Stimulated activated CD8-positive, alpha-beta memory T cell treated with anti-CD3 and anti-CD28 coated beads, Interleukin-12 subunit alpha, Interleukin-12 subunit beta, amount 100 ng/mL, for 4 hours (primary cell): ENCODE data around the gene BTBD6.

Experiments
- DNase-seq: peaks from one replicate; pipeline ENCODE4 v3.0.0-alpha.2; 2020; ENCODE audit warnings: low read depth

Gene BTBD6

DNA sequence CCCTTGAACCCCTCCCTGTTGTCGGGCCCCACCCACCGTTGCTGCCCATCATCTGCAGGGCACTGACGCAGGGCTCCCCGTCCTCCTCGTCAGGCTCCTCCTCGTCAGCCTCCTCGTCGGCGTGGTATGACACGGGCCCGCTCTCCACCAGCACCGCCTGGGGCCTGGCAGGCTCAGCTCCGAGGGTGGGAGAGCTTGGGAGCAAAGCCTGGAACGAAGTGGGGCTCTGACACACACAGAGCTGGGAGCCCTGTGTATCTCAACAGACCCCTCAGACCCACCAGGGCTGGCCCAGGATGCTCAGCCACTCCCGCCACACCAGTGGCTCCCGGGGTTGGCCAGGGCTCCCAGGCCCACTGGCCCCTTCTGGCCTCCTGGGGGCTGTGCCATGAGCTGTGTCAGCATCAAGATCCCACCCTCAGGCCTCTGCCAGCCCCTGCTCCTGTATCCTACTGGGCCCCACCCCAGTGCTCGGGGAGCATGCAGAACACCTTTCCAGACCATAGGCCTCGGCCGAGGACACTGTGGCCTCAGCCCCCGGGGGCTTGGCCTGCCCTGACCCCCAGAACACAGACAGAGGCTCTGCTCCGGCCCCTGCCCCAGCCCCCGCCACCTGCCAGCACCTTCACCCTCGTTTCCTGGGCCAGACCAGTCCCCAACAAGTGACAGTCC, 37.1 kb upstream of the BTBD6 start:
- no peak for DNase-seq

DNA sequence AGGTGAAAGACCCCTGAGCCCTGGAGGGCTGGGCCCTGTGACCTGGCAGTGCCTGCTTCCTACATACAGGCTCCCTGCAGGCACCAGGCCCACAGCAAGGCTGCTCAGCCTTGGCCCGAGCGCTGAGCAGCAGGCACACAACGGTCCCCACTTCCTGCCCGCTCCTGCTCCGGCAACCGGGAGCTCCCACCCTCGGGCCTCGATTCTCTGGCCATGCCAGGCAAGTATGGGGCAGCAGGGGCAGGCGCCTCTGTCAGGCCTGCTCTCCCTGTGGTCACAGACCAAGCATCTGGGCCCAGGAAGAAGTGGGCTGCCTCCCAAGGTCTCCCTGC, 36.6 kb upstream of the BTBD6 start:
- DNase-seq, result no peak

DNA sequence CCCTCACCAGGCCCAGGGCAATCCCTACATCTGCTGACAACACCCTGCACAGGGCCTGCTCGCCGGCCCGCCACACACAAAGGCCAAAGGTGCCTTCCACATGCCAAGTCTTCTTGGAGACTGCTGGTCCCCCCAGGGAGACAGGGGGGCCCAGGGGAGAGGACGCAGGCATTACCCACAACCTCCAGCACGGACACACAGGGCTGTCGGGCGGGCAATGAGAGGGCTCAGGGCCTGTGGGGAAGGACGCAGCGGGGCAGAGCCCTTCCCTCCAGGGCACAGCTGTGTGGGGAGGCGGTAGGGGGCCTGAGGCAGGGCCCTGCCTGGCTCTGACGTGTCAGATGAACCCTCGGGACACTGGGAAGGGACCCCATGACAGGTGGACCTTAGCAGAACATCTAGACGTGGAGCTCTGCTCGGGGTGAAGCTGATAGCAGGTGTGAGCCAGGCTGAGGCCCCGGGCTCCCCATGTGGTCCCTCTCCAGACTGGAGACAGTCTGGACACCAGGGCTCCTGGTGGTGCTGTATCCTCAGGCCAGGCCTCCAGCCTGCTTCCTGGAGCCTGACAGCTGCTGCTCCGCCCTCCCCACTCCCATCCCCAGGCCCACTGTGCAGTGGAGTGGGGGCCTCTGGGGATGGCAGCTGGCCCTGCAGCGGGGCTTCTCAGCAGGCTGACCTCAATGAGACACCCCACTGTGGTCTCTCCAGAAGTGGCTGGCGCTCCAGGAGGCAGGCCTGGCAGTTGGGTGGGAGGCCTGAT, 35.6 kb upstream of the BTBD6 start:
- no peak for DNase-seq

DNA sequence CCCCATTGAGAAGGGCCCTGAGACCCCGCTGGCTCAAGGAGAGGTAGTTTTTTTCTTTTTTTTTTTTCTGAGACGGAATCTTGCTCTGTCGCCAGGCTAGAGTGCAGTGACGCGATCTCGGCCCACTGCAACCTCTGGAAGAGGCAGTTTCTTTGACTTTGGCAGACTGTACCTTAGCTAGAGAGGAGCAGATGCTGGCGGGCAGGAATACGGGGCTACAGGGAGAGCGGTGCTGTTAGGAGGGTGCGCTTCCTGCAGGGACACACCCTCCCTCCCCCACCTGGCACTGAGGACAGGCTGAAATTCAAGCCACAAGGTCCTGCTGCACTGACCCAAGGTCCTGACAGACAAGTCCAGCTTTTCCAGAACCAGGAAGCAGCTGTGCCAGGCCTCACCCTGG, 35.0 kb upstream of the BTBD6 start:
- DNase-seq, result no peak

DNA sequence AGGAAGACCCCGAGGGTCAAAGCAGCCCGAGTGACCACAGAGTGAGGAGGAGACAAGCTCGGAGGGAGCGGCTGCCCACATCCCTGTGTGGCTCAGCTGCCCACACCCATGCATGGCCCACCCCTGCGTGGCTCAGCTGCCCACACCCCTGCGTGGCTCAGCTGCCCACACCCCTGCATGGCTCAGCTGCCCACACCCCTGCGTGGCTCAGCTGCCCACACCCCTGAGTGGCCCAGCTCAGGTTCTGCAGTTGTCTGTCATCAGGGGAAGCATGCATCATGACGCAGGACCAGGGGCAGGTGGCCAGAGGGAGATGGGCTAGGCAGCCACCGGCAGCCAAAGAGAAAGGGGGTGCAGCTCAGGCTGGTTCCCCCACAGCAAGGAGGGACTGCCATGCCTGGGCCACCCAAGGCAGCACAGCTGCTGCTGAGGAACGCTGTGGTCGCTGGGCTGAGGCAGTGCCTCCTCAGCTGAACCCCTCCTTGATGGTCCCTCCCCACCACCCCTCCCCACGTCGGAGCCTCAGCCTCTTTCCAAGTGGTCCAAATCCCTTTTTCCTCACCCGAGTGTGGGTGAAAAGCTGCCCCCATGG, 33.9 kb upstream of the BTBD6 start:
- no peak for DNase-seq

DNA sequence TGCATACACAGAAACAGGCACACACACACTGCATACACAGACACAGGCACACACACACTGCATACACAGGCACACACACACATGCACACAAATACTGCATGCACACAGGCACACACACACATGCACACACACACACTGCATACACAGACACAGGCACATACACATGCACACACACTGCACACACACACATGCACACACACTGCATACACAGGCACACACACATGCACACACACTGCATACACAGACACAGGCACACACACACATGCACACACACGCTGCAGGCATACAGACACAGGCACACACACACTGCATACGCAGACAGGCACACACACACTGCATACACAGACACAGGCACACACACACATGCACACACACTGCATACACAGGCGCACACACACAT, 32.7 kb upstream of the BTBD6 start:
- no peak for DNase-seq

DNA sequence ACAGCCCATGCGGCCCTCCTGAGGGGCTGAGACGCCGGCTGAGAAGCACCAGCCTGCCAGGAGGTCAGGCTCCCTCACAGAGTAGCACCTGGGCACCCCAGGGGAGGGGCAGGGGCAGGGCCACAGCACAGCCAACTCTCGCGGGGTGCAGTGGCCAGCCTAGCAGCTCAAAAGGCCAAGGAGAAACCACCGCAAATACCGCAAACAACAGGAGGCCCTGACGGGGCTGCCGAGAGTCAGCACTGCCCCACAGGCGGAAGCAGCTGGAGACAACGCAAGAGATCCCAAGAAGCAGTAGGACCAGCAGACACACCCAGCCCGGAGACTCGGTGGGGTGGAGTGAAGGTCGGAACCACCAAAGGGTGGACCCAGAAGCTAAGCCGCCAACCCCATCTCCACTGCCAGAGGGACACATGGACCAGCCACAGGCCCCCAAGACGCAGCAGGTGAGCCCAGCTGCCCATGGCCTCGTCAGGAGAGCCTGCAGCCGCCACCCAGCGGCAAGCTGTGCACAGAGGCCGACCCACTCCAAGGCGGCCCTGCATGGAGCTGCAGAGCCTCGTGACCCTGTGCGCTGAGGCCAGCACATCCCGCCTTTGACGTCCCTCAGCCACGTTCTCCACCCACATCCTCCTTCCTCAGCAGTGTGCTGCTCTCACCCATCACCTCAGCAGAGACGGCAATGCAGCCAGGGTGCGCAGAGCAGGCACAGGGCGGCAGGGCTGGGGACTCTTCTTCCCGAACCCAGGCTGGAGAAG, 31.7 kb upstream of the BTBD6 start:
- DNase-seq, result no peak

DNA sequence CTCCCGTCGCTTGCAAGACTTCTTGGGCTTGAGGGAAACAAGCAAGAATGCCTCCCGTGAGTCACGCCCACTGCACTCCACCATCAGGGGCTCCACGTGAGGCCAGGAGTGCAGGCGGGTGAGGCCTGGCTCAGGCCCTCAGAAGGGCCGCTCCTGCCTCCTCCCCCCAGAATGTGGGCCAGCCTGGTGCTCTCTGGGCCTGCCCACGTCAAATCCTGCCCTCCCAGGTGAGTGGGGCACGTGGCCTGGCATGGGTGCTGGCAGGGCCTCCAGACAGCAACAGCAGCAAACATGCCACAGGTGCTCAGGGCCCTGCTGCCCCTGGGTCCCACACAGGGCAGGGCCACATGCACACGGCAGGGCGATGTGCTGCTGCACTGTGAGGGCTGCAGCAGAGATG, 30.6 kb upstream of the BTBD6 start:
- DNase-seq, result no peak

DNA sequence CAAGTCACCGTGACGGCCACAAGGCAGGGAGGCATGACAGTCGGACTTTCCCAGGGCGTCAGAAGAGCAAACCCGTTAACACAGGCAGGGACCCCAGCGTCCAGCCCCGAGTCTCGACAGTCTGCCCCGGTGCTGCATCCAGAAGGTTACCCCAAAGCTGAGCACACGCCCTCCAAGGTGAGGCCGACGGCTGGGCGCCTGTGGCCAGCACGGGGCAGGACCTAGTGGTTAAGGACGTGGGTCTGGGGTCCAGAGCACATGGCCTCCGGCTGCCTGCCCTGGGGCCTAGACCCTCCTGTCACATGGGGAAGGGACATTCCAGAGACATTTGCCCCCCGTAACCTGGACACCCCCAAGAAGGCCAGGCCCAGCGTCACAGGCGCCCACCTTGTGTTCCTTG, 29.7 kb upstream of the BTBD6 start:
- DNase-seq, result no peak

DNA sequence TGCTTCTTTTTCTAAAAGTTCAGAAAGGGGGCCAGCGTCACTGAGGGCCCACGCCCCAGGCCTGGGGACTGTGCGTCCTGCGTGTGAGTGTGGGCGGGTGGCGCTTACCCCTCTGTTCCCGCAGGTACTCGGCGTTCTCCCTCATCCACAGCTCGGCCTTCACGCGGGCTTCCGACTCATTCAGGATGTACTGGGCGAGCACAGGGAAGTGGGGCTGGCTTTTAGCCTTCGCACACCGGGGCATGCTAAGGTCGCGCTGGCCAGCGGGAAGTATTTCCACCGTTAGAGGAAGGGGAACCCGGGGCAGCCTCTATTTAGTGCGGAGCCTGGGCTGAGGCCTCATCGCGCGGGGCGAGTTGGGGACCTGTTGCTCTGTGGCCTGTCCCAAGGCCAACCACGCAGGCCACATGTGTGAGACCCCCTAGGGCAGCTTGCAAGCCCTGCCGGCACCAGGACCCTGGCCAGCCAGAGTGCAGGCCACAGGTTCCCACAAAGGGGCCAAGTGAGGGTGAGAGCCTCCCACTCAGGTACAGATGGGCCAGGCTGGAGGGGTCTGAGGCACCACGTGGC, 29.2 kb upstream of the BTBD6 start:
- no peak for DNase-seq

DNA sequence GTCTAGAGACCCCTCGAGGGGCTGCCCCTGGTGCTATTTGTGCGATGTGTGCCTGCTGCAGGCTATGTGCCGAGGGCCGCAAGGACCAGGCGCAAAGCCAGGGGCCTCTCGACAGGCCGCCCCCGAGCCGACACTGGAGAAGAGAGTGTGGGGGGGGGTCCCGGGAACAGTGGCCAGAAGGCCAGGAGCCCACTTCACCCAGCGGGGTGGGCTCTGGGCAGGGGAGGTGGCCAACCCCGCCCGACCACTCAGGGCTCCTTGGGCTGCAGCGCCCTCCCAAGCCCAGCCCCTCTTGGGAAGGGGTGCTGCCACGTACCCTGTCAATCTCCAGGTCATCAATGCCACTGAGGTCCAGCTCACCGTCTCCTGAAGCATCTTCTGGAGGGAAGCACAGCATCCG, 28.6 kb upstream of the BTBD6 start:
- DNase-seq, result no peak

DNA sequence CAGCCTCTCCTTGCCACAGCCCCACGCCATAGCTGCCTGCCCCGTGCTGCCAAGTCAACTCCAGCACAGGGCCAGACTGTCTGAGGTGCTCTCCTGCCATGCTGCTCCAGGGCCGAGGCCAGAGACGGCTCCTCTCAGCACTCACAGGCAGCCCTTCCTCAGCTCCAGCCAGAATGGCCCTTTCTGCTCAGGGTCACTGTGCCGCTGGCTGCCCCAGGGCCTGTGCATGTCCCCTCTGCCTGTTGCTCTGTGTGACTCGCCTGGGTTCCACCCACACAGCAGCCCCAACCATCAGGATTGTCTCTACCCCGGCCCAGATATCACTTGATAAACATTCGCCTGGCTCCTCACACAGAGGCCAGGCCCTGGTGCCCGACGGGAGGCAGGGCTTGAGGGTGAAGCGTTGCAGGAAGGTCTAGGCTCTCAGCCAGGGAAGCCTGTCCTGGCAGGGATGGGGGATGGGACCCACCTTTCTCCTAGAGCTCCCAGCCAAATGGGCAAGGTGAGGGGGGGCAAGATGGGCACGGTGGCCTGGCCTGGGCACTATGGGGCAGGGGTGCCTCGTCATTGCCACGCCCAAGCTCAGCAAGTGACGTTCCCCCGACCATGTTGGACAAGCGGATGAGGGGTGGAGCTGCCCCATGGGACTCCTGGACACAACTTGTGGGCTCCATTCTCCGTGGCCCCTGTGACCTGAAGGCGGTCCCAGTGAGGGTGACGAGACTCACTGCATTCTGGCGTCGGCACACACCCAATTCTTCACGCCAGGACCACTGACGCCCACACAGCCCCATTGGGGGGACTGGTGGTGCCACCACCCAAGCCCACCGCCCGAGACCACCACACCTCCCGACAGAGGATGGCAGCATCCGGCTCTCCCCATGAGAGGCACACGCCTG, 27.4 kb upstream of the BTBD6 start:
- DNase-seq, result no peak

DNA sequence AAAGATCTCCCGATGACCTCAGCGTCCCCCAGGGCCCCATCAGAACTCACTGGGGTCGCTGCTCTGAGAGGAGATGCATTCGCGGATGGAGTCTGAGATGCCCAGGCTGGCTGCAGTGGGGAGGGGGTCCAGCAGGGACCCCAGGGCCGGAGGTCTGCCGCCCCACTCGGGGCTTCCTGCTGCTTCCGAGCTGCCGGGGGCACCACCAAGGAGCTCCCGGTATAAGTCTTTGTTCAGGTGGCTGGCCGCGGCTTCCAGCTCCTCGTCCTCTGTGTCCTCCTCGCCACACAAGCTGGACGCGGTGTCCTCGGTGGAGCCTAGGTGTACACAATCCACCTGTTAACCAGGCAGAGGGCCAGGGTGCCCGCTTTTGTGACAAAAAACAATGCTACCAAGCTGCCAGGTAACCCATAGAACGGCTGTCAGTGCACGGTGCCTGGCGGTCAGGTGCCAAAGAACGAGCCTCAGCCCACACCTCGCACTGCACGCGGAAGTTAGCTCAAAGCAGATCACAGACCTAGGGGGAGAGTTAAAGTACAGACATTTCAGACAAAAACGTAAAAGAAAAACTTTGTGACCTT, 26.6 kb upstream of the BTBD6 start:
- DNase-seq, result no peak

DNA sequence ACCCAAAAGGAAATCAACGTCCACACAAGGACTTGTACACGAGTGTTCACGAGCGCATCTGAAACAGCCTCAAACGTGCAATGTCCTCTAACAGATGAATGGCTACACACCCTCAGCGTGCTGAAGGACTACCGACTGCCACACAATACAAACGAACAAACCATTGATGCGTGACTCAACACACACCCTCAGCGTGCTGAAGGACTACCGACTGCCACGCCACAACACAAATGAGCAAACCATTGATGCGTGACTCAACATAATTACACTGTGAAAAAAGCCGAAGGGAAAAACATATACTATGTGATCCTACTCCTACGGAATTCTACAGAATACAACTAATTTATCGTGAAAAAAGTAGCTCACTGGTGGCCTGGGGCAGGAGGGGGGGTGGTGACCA, 25.1 kb upstream of the BTBD6 start:
- no peak for DNase-seq

DNA sequence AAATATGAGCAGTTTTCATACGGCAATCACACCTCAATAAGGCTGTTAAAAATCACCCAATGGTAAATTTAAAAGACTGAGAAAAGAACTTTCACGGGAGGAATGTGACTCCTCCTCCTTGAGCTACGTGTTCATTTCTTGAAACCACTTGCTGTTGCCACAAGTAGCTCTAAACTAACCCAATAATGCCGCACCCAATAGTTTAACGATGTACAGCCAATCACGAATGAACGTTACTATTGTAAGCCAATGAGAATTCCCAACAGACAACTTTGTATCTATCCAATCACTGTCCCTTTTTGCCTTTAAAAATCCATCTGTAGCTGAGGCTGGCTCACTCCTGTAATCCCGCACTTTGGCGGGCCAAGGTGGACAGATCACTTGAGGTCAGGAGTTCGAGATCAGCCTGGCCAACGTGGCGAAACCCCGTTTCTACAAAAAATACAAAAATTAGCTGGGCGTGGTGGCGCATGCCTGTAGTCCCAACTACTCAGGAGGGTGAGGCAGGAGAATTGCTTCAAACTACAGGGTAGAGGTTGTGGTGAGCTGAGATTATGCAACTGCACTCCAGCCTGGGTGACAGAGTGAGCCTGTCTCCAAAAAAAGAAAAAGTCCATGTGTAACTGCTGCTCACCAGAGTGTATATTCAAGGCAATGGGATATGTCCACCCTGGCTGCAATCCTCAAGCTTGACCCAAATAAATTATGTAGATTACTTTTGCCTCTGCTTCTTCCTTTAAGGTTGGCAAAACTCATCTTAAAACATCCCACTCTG, 24.4 kb upstream of the BTBD6 start:
- no peak for DNase-seq

DNA sequence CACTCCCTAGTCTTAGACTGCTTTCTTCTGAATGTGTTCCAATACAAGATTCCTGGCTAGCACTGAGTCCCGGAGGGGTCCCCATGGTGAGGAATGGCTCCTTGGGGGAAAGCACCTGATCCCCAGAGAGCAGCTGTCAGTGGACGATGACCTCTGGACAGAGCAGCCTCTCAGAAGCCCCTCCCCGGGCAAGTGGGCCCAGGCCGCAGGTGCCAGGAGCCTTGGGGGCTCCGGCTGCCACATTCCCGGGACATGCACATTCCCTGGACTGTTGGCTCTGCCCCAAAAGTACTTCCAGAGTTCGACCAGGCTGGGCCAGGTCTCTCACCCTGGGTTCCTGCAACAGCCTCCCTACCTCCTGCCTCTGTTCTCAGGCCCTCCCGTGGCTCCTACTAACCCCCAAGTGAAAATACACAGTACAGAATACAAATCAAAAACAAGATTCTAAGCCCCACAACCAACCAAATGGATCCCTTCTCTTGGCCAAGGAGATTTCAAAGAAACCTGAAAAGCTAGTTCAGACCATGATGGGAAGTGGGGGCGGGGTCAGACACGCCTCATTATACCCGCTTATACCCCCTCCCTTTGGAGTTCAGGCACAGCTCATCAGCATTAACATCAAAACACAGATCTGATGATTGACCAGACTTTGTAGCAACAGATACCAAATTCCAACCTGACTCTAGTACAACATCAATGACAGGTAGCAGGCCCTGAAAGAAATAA, 23.3 kb upstream of the BTBD6 start:
- no peak for DNase-seq

DNA sequence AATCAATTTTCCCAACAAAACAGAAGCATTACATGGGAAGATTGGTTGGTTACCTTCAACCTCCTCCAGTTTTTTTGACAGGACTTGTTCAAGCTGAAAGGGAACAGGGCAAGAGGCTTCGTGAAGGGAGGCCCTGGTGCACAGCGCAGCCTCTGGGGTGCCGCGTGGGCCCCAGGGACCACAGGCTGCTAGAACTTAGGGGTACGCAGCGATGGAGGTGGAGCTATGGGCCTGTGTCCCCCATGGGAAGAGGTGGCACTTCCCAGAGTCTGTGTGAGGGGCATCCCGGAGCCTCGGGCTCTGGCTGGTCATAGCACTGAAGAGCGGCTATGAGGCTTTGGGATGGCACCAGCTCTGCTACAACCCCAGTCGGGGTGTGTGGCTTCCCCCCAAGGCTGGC, 22.1 kb upstream of the BTBD6 start:
- no peak for DNase-seq

DNA sequence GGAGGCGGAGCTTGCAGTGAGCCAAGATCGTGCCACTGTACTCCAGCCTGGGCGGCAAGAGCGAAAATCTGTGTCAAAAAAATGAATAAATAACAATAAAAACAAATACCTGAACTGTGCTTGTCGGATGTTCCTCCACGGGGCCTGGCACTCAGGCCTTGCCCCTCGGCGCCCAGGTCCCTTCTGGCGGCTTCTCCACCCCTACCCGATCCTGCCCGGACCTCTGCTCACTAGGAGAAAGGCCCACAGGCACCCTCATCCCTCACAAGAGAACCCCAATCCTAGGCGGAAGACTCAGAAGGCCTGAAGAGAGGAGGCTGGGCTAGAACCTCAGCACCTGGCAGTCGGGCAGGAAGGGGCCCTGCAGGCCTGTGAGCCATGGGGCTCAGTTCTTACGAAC, 21.0 kb upstream of the BTBD6 start:
- no peak for DNase-seq

DNA sequence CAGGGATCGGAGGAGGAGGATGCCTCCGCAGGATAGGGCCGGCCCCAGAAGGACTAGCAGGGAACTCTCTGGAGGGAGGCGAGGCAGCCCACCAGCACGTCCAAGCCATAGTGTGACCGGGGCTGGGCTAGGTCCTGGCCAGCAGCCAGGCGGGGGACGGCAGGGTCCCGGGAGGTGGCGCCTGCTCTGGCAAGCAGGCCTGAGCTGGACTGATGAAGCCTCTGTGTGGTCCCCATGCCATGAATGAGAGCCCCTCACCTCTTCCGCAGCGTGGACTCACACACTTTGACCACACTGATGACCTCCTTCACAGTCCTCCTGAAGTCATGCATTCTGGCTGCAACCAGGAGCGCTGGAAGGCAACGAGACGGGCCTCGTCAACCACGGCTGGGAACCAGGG, 19.8 kb upstream of the BTBD6 start:
- DNase-seq, result no peak
